Mononuclear cell (primary cell): ENCODE measurements around the gene NLRC3. TPM values are rescaled to one million over a fixed set of nuclear protein-coding genes. Genes with fewer than 3 reads are reported as not detected.

Experiments
- H3K27me3 ChIP-seq: 2 replicates; pipeline ENCODE4 v1.6.0; 2011; ENCODE audit warnings: low read length, control low read depth; ENCODE audit not compliant: insufficient read depth
- H3K4me1 ChIP-seq: 2 replicates; pipeline ENCODE4 v1.5.1; 2011; ENCODE audit warnings: mild to moderate bottlenecking, low read length, control low read depth; ENCODE audit not compliant: insufficient read depth
- H3K4me3 ChIP-seq: 2 replicates; pipeline ENCODE4 v1.5.1; 2011; ENCODE audit warnings: mild to moderate bottlenecking, low read length, moderate library complexity
- H3K9me3 ChIP-seq: 2 replicates; pipeline ENCODE4 v1.5.1; 2011; ENCODE audit warnings: low read depth, mild to moderate bottlenecking, control low read depth, low read length
- total RNA-seq: library from RNA; depleted of rRNA; stranded (reverse); fragments of >200 nt; gene quantifications from one replicate; pipeline ENCODE4 v1.2.3, GENCODE V29; 2012

NLRC3 gene
- total RNA-seq, 1 donor = 25.1 TPM

DNA sequence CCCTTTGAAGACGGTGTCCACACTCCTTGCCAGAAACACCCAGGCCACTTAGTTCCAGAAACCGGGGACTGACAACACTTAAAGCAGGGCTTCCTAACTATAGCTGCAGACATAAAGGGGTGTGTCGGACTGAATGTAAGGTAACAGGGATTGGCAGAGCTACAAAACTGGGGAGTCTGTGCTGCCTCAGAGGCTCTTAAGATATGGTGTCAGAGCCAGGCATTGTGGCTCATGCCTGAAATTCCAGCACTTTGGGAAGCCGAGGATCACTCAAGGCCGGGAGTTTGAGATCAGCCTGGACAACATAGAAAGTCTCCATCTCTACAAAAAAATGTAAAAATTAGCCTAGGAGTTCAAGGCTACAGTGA lies 14.2 kb upstream of the NLRC3 start:
- Histone ChIP-seq H3K27me3 (no peaks in the 10 kb centered on the region), H3K4me3 (no peak overlapping the region), H3K9me3 (no peaks in the 10 kb centered on the region), H3K4me1 (peaks cover 30% of the 10 kb centered on the region)

DNA sequence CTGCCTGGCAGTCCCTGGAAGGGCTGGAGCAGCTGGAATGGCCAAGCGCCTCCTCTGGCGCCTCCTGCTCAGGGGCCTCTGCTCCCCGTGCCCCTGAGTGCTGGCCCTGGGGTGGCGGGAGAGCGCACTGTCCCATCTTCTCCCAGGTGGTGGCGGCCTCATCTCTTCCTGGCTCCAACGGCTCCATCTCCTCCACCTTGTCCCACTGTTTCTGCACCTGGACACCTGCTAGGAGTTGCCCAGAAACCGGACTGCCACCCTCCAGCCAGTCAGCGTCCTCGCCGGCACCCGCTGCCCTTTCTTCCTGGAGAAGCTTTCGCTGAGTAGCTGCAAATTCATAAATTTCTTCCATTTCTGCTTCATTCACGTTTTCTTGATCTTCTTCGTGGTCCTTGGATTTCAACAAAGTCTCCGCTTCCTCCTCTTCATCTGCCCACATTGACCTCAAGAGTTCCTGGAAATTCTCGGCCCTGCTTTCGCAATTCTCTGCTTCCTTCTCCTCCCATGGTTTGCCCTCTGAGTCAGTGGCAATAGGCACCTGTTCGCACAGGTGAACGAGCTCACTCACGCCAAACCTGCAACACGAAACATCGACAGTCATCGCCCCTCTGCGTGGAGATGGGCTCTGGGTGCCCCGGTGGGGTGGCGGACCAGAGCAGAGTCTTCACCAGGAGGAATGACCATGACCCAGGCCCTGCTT lies 13.7 kb upstream of the NLRC3 start:
- Histone ChIP-seq H3K4me3 (no peak overlapping the region), H3K4me1 (peaks cover 30% of the 10 kb centered on the region), H3K27me3 (no peaks in the 10 kb centered on the region), H3K9me3 (no peaks in the 10 kb centered on the region)

DNA sequence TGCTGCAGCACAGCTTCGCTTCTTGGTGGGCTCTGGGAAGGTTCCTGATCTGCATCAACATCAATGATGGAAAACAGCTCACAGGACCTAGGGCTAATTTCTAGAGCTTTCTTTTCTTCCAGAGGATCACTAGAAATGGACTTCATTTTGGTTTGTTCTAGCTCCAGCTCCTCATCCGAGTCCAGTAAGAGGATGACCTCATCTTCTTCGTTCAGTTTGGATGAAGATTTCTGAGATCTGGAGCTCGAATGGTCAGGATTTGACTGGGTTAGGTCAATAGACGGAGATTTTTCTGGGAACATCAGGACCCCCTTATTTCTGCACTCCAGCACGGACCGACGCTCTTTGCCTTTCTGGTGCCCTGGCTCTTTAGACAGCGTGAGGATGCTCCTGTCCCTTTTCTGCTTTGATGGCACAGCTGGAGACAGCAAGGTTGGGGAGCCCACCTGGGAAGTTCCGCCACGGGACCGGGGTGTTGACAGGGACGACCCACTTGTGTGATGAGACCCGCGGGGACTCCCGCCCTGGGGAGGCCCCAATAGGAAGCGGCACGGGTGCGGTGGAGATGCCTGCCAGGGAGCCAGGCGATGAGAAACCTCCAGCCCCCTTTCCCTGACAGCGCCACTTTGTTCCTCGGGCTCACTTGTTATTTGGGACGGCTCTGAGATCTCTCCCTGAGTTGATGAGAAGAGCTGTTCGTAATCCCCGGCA lies 12.9 kb upstream of the NLRC3 start:
- H3K4me3 ChIP-seq = no peak overlapping the region
- H3K27me3 ChIP-seq = no peaks in the 10 kb centered on the region
- peaks cover 30% of the 10 kb centered on the region for H3K4me1 ChIP-seq
- no peaks in the 10 kb centered on the region for H3K9me3 ChIP-seq

DNA sequence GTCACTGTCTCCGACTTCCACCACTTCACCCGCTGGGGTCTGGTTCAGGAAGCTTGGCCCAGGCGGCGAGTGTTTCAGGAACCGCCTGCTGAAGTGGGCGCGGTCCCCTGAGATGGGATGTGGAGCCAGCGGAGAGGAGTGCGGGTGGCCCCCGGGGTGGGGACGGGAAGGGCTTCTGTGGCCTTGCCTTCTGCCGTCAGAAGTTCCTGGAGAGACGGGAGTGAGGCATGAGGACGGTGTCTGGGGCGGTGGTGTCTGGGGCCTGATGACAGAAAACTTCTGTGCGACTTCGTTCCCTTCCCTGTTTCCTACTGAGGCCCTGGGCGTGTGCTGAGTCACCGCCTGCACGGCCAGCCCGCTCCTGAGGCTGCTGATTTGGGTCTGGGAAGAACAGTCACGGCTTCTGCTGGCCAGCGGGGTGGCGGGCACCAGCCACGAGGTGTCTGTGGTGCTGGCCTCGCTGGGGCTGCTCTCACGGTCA lies 12.3 kb upstream of the NLRC3 start:
- peaks cover 30% of the 10 kb centered on the region for H3K4me1 ChIP-seq
- H3K9me3 ChIP-seq = no peaks in the 10 kb centered on the region
- H3K27me3 ChIP-seq = no peaks in the 10 kb centered on the region
- no peak overlapping the region for H3K4me3 ChIP-seq

DNA sequence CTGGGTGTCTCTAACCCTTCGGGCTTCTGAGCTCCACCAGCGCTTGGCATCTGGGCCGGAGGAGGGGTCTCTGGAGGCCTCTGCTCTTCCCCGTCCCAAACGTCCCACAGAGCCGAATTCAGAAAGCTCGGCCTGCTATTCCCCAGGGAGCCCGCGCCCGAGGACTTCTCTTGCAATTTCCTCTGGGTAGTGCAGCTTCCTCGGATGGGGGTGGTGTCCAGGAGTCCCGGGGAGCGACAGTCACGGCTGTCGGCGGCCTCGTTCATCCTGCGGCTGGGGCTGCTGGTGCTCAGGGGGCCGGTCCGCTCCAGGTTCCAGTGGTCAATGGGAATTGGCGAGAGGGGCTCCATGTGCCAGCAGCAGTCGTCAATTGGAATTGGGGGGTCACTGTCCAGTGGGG lies 11.8 kb upstream of the NLRC3 start:
- H3K27me3 ChIP-seq = no peaks in the 10 kb centered on the region
- no peaks in the 10 kb centered on the region for H3K9me3 ChIP-seq

DNA sequence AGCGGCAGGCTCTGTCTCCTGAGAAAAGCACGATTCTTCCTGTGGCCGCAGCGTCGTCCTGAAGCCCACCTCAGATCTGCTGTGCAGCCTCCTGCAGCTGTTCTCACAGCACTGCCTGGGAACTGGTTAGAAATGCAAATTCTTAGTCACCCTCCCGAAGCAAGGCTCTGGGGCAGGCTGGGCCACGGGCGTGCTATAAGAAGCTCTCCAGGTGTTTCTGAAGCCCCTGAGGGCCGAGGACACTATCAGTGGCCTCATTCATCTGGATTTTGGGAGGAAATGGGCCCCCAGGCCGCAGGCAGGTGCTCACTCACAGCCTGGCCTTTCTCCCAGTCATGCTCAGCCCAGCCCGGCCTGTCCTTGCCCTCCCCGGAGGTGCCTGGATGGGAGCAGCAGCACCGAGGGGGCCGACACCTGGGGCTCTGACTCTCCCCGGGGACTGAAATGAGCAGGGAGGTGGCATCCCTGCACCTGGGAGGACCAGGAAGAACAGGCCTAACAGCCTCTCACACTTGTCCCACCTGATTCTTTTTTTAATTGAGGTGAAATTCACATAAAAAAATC lies 10.4 kb upstream of the NLRC3 start:
- Histone ChIP-seq H3K27me3 (no peaks in the 10 kb centered on the region), H3K4me3 (no peak overlapping the region), H3K9me3 (no peaks in the 10 kb centered on the region), H3K4me1 (peaks cover 30% of the 10 kb centered on the region)

More for the DNA sequence above, 11.8 kb upstream of the NLRC3 start:
- H3K4me1 ChIP-seq = peaks cover 30% of the 10 kb centered on the region
- no peak overlapping the region for H3K4me3 ChIP-seq

DNA sequence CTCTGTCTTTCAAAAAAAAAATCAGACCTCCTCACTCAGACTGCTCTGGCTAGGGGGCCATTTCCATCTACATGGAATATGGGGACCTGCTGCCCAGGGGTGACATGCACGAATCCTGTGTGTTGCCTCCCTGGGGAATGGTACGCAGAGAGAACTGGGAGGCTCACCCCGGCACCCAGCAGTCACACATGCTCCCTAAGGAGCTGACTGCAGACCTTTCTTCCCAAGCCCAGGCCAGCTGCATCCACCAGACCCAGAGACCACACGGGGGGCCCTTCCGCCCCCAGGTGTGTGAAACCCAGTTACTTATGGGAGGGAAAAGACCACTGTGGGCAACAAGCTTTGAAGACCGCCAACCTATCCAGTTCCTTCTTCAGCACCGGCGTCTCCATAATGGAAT lies 7.2 kb upstream of the NLRC3 start:
- Histone ChIP-seq H3K4me1 (peaks cover 21% of the 10 kb centered on the region), H3K27me3 (no peaks in the 10 kb centered on the region), H3K4me3 (no peak overlapping the region), H3K9me3 (no peaks in the 10 kb centered on the region)

DNA sequence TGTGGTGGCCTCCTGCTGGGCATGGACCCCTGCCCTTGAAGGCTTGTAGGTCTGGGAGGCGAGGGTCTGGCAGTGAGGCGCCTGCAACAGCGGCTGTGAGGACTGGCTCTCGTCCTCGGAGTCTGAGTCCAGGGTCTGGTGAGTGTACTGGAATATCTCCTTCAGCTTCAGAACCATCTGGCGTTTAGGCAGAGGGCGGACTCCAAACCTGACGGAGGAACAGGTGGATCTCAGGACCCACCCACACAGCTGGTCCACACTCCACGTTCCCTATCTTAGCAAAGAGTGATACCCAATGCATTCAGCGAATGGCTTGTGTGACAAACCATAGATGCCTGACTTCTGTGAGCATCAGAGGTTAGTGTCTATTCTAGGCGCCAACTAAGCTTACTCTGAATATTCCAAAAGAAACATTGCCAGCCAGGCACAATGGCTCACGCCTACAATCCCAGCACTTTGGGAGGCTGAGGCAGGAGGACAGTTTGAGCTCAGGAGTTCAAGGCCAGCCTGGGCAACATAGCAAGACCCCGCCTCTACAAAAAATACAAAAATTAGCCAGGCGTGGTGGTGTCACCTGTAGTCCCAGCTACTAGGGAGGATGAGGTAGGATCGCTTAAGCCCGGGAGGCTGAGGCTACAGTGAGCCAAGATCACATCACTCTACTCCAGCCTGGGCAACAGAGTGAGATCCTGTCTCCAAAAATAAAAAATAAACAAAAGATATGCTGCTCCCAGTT lies 6.3 kb upstream of the NLRC3 start:
- Histone ChIP-seq H3K9me3 (no peaks in the 10 kb centered on the region), H3K27me3 (no peaks in the 10 kb centered on the region), H3K4me1 (peaks cover 22% of the 10 kb centered on the region), H3K4me3 (no peak overlapping the region)

- Histone ChIP-seq H3K4me3 (no peak overlapping the region), H3K4me1 (peaks cover 31% of the 10 kb centered on the region), H3K9me3 (no peaks in the 10 kb centered on the region), H3K27me3 (no peaks in the 10 kb centered on the region)
Observed at GRCh38 chr16:3582276-3583165, 5.3 kb upstream of the NLRC3 start.

GRCh38 chr16:3581392-3581791 lies 4.2 kb upstream of the NLRC3 start:
- H3K9me3 ChIP-seq = no peaks in the 10 kb centered on the region
- no peaks in the 10 kb centered on the region for H3K27me3 ChIP-seq
- no peak overlapping the region for H3K4me3 ChIP-seq
- H3K4me1 ChIP-seq = peaks cover 42% of the 10 kb centered on the region

GRCh38 chr16:3580686-3581085 lies 3.5 kb upstream of the NLRC3 start:
- no peaks in the 10 kb centered on the region for H3K27me3 ChIP-seq
- H3K9me3 ChIP-seq = no peaks in the 10 kb centered on the region
- H3K4me1 ChIP-seq = peaks cover 48% of the 10 kb centered on the region
- H3K4me3 ChIP-seq = no peak overlapping the region

- H3K4me1 ChIP-seq = peaks cover 53% of the 10 kb centered on the region
- no peaks in the 10 kb centered on the region for H3K9me3 ChIP-seq
- no peaks in the 10 kb centered on the region for H3K27me3 ChIP-seq
- H3K4me3 ChIP-seq = no peak overlapping the region
Observed at GRCh38 chr16:3580251-3580651, 3.0 kb upstream of the NLRC3 start.

DNA sequence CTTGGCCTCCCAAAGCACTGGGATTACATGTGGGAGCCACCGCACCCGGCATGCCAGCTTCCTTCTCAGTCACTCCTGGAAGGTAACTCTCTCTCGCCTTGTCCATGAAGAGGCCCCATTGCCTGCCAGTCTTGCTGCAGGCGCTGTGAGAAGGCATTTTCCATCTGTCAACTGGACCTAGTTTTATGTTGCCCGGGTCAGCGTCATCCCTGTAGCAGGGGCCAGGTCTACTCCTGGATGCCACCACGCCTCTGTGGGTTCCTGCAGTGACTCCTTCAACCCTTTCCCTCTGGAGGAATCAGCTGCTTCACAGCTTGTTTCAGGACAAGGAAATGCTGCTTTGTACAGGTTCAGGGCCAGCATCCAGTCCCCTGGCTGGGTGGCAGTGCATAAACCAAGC lies 2.6 kb upstream of the NLRC3 start:
- H3K27me3 ChIP-seq = no peaks in the 10 kb centered on the region
- H3K4me3 ChIP-seq = no peak overlapping the region
- peaks cover 56% of the 10 kb centered on the region for H3K4me1 ChIP-seq
- H3K9me3 ChIP-seq = no peaks in the 10 kb centered on the region
